ENCODE results near the gene DNAAF5. TPM values are rescaled to one million over a fixed set of nuclear protein-coding genes. Genes with fewer than 3 reads are reported as not detected.

Gene DNAAF5
- total and polyA plus RNA-seq, 2 donors = 8.3 to 9.2 TPM

DNA sequence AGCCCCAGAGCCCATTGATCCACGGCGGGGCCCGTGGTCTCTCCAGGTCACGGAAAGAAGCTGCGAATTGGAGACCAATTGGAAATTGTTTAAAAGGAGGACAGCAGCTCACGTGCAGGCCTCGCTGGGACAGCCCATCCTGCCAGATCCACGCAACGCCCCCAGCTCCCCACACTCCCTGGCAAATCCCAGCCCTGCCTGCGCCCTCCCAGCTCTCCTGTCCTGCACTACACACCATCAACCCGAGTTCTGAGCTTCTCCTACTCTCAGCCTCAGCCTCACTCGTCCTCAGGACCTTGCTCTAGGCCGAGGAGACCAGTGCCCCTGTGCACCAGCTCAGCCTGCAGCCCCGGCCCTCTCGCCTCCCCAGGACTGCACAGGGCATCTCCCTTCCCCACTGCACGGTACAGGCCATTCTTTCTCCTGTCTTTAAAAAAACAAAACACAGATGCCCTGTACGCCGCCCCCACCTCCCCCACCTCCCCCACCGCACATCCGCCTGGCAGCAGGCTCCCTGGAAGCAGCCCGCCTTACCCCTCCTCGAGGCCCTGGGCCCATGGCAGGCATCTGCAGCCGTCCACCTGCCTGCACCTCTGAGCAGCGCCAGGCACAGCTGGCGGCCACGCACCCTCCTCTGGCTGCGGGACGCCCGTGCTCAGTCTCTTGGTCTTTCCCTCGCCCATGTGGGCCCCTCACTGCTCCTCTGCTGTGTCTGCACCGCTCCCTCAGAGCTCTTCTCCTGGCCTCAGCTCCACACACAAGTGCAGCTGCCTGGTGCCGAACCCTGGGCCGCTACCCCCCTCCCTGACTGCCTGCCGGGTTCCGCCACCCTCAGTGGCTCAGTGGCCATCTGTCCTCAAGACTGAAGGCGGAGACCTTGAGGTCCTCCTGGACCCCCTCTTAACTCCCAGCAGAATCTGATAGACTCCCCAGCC is 57.3 kb downstream of the DNAAF5 start:
- no peak for DNase-seq (ENCODE audit: low read depth in 6 of 9, low spot score in 9 of 9)
- no peak overlapping the region for H3K27ac ChIP-seq (ENCODE audit: low read depth in 1 of 2, low read length in 1 of 2)
- peaks cover 0 to 2% of the 10 kb centered on the region in 2 donors for H3K9me3 ChIP-seq (ENCODE audit: control insufficient read depth in 2 of 2, insufficient read depth in 1 of 2, low read length in 1 of 2)
- no peaks in the 10 kb centered on the region for H3K27me3 ChIP-seq (ENCODE audit: control insufficient read depth in 2 of 2, insufficient read depth in 1 of 2, low read length in 1 of 2)
- no peak overlapping the region for H3K4me3 ChIP-seq (ENCODE audit: low read length in 2 of 2)
- H3K4me1 ChIP-seq (ENCODE audit: control insufficient read depth in 2 of 2, insufficient read depth in 2 of 2, low read length in 2 of 2) = no peaks in the 10 kb centered on the region
- H3K36me3 ChIP-seq (ENCODE audit: control insufficient read depth in 2 of 2, insufficient read depth in 2 of 2, low read length in 1 of 2) = peaks cover 32 to 52% of the 10 kb centered on the region in 2 donors
- 96% methylated on average over 36 of the region's 36 CpGs for WGBS

DNA sequence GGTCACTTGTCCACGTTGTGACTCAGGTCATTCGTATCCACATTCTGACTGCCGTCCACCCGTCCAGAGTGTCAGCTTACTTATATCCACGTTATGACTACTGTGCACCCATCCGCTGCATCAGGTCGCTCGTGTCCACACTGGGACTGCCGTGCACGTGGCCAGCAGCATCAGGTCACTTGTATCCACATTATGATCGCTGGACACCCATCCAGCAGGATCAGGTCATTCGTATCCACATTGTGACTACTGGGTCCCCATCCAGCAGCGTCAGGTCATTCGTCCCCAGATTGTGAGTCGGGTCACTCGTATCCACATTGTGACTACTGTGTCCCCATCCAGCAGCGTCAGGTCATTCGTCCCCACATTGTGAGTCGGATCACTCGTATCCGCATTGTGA is 58.5 kb downstream of the DNAAF5 start:
- peaks cover 27 to 42% of the 10 kb centered on the region in 2 donors for H3K36me3 ChIP-seq (ENCODE audit: control insufficient read depth in 2 of 2, insufficient read depth in 2 of 2, low read length in 1 of 2)
- no peak overlapping the region for H3K4me3 ChIP-seq (ENCODE audit: low read length in 2 of 2)
- WGBS = 98% methylated on average over 21 of the region's 21 CpGs
- no peak for DNase-seq (ENCODE audit: low read depth in 6 of 9, low spot score in 9 of 9)
- H3K4me1 ChIP-seq (ENCODE audit: control insufficient read depth in 2 of 2, insufficient read depth in 2 of 2, low read length in 2 of 2) = no peaks in the 10 kb centered on the region
- H3K27ac ChIP-seq (ENCODE audit: low read depth in 1 of 2, low read length in 1 of 2) = no peak overlapping the region
- H3K27me3 ChIP-seq (ENCODE audit: control insufficient read depth in 2 of 2, insufficient read depth in 1 of 2, low read length in 1 of 2) = no peaks in the 10 kb centered on the region
- H3K9me3 ChIP-seq (ENCODE audit: control insufficient read depth in 2 of 2, insufficient read depth in 1 of 2, low read length in 1 of 2) = peaks cover 0 to 2% of the 10 kb centered on the region in 2 donors

- H3K4me1 ChIP-seq (ENCODE audit: control insufficient read depth in 2 of 2, insufficient read depth in 2 of 2, low read length in 2 of 2) = no peaks in the 10 kb centered on the region
- WGBS = 98% methylated on average over 10 of the region's 10 CpGs
- H3K27ac ChIP-seq (ENCODE audit: low read depth in 1 of 2, low read length in 1 of 2) = no peak overlapping the region
- DNase-seq (ENCODE audit: low read depth in 6 of 9, low spot score in 9 of 9) = no peak
- H3K4me3 ChIP-seq (ENCODE audit: low read length in 2 of 2) = no peak overlapping the region
- peaks cover 0 to 2% of the 10 kb centered on the region in 2 donors for H3K9me3 ChIP-seq (ENCODE audit: control insufficient read depth in 2 of 2, insufficient read depth in 1 of 2, low read length in 1 of 2)
- H3K36me3 ChIP-seq (ENCODE audit: control insufficient read depth in 2 of 2, insufficient read depth in 2 of 2, low read length in 1 of 2) = peaks cover 27 to 38% of the 10 kb centered on the region in 2 donors
- H3K27me3 ChIP-seq (ENCODE audit: control insufficient read depth in 2 of 2, insufficient read depth in 1 of 2, low read length in 1 of 2) = no peaks in the 10 kb centered on the region
These were observed 58.9 kb downstream of the DNAAF5 start for GRCh38 chr7:785416-785815.

- H3K27me3 ChIP-seq (ENCODE audit: control insufficient read depth in 2 of 2, insufficient read depth in 1 of 2, low read length in 1 of 2) = no peaks in the 10 kb centered on the region
- H3K4me3 ChIP-seq (ENCODE audit: low read length in 2 of 2) = no peak overlapping the region
- H3K9me3 ChIP-seq (ENCODE audit: control insufficient read depth in 2 of 2, insufficient read depth in 1 of 2, low read length in 1 of 2) = peaks cover 0 to 2% of the 10 kb centered on the region in 2 donors
- WGBS = 76% methylated on average over 11 of the region's 11 CpGs
- peak in 7 of 9 donors; percentile 14 to 57 (median 30) for DNase-seq (ENCODE audit: low read depth in 6 of 9, low spot score in 9 of 9)
- H3K36me3 ChIP-seq (ENCODE audit: control insufficient read depth in 2 of 2, insufficient read depth in 2 of 2, low read length in 1 of 2) = peaks cover 22 to 32% of the 10 kb centered on the region in 2 donors
- no peaks in the 10 kb centered on the region for H3K4me1 ChIP-seq (ENCODE audit: control insufficient read depth in 2 of 2, insufficient read depth in 2 of 2, low read length in 2 of 2)
- H3K27ac ChIP-seq (ENCODE audit: low read depth in 1 of 2, low read length in 1 of 2) = no peak overlapping the region
These were observed 60.2 kb downstream of the DNAAF5 start for GRCh38 chr7:786472-787255.

GRCh38 chr7:787332-788240 is 61.1 kb downstream of the DNAAF5 start:
- WGBS = 98% methylated on average over 27 of the region's 27 CpGs
- Histone ChIP-seq H3K4me3 (ENCODE audit: low read length in 2 of 2) (no peak overlapping the region), H3K4me1 (ENCODE audit: control insufficient read depth in 2 of 2, insufficient read depth in 2 of 2, low read length in 2 of 2) (no peaks in the 10 kb centered on the region), H3K27me3 (ENCODE audit: control insufficient read depth in 2 of 2, insufficient read depth in 1 of 2, low read length in 1 of 2) (no peaks in the 10 kb centered on the region), H3K36me3 (ENCODE audit: control insufficient read depth in 2 of 2, insufficient read depth in 2 of 2, low read length in 1 of 2) (peaks cover 22 to 24% of the 10 kb centered on the region in 2 donors), H3K27ac (ENCODE audit: low read depth in 1 of 2, low read length in 1 of 2) (no peak overlapping the region), H3K9me3 (ENCODE audit: control insufficient read depth in 2 of 2, insufficient read depth in 1 of 2, low read length in 1 of 2) (peaks cover 0 to 2% of the 10 kb centered on the region in 2 donors)
- DNase-seq (ENCODE audit: low read depth in 6 of 9, low spot score in 9 of 9) = no peak

- H3K27me3 ChIP-seq (ENCODE audit: control insufficient read depth in 2 of 2, insufficient read depth in 1 of 2, low read length in 1 of 2) = no peaks in the 10 kb centered on the region
- no peaks in the 10 kb centered on the region for H3K4me1 ChIP-seq (ENCODE audit: control insufficient read depth in 2 of 2, insufficient read depth in 2 of 2, low read length in 2 of 2)
- H3K36me3 ChIP-seq (ENCODE audit: control insufficient read depth in 2 of 2, insufficient read depth in 2 of 2, low read length in 1 of 2) = peaks cover 0 to 2% of the 10 kb centered on the region in 2 donors
- no peak for DNase-seq (ENCODE audit: low read depth in 6 of 9, low spot score in 9 of 9)
- H3K4me3 ChIP-seq (ENCODE audit: low read length in 2 of 2) = no peak overlapping the region
- peaks cover 0 to 2% of the 10 kb centered on the region in 2 donors for H3K9me3 ChIP-seq (ENCODE audit: control insufficient read depth in 2 of 2, insufficient read depth in 1 of 2, low read length in 1 of 2)
- no peak overlapping the region for H3K27ac ChIP-seq (ENCODE audit: low read depth in 1 of 2, low read length in 1 of 2)
- WGBS = 86% methylated on average over 5 of the region's 5 CpGs
These were observed 65.0 kb downstream of the DNAAF5 start for GRCh38 chr7:791519-791918.

- no peaks in the 10 kb centered on the region for H3K27me3 ChIP-seq (ENCODE audit: control insufficient read depth in 2 of 2, insufficient read depth in 1 of 2, low read length in 1 of 2)
- no peaks in the 10 kb centered on the region for H3K4me1 ChIP-seq (ENCODE audit: control insufficient read depth in 2 of 2, insufficient read depth in 2 of 2, low read length in 2 of 2)
- 88% methylated on average over 5 of the region's 5 CpGs for WGBS
- H3K4me3 ChIP-seq (ENCODE audit: low read length in 2 of 2) = no peak overlapping the region
- H3K27ac ChIP-seq (ENCODE audit: low read depth in 1 of 2, low read length in 1 of 2) = no peak overlapping the region
- no peak for DNase-seq (ENCODE audit: low read depth in 6 of 9, low spot score in 9 of 9)
- no peaks in the 10 kb centered on the region for H3K9me3 ChIP-seq (ENCODE audit: control insufficient read depth in 2 of 2, insufficient read depth in 1 of 2, low read length in 1 of 2)
- no peaks in the 10 kb centered on the region for H3K36me3 ChIP-seq (ENCODE audit: control insufficient read depth in 2 of 2, insufficient read depth in 2 of 2, low read length in 1 of 2)
These were observed 67.7 kb downstream of the DNAAF5 start for GRCh38 chr7:794207-794606.

- H3K4me1 ChIP-seq (ENCODE audit: control insufficient read depth in 2 of 2, insufficient read depth in 2 of 2, low read length in 2 of 2) = no peaks in the 10 kb centered on the region
- no peaks in the 10 kb centered on the region for H3K9me3 ChIP-seq (ENCODE audit: control insufficient read depth in 2 of 2, insufficient read depth in 1 of 2, low read length in 1 of 2)
- no peak for DNase-seq (ENCODE audit: low read depth in 6 of 9, low spot score in 9 of 9)
- no peaks in the 10 kb centered on the region for H3K27me3 ChIP-seq (ENCODE audit: control insufficient read depth in 2 of 2, insufficient read depth in 1 of 2, low read length in 1 of 2)
- 97% methylated on average over 31 of the region's 31 CpGs for WGBS
- H3K27ac ChIP-seq (ENCODE audit: low read depth in 1 of 2, low read length in 1 of 2) = no peak overlapping the region
- H3K36me3 ChIP-seq (ENCODE audit: control insufficient read depth in 2 of 2, insufficient read depth in 2 of 2, low read length in 1 of 2) = no peaks in the 10 kb centered on the region
- no peak overlapping the region for H3K4me3 ChIP-seq (ENCODE audit: low read length in 2 of 2)
These were observed 68.3 kb downstream of the DNAAF5 start for GRCh38 chr7:794671-795329.
